Neural cell (in vitro differentiated cells): ENCODE data around the gene CMBL. TPM values are rescaled to one million over a fixed set of nuclear protein-coding genes. Genes with fewer than 3 reads are reported as not detected.

Experiments used
- H2AFZ ChIP-seq: fragments of 200-600, 300-800 bp; sonication (generic), shearing (Covaris generic); 2 replicates; pipeline ENCODE4 v1.6.0; 2014; ENCODE audit warnings: low read depth, mild to moderate bottlenecking, antibody characterized with exemption, low read length, moderate library complexity
- H3F3A ChIP-seq: fragments of 200-600 bp; shearing (Covaris generic); 2 replicates; pipeline ENCODE4 v1.6.1; 2016; ENCODE audit warnings: mild to moderate bottlenecking, moderate library complexity, mixed read lengths, antibody characterized with exemption, low read length; ENCODE audit not compliant: insufficient read depth, poor library complexity, severe bottlenecking
- H3K27ac ChIP-seq: fragments of 200-600, 300-800 bp; sonication (generic), shearing (Covaris generic); 2 replicates; pipeline ENCODE4 v1.5.1; 2014; ENCODE audit warnings: mild to moderate bottlenecking, low read length, moderate library complexity
- H3K27me3 ChIP-seq: fragments of 300-800, 200-600 bp; sonication (generic), shearing (Covaris generic); 2 replicates; pipeline ENCODE4 v1.6.0; 2014; ENCODE audit warnings: mild to moderate bottlenecking, low read depth, low read length, moderate library complexity; ENCODE audit not compliant: insufficient read depth
- H3K36me3 ChIP-seq: fragments of 300-800, 200-600 bp; sonication (generic), shearing (Covaris generic); 2 replicates; pipeline ENCODE4 v1.5.1; 2014; ENCODE audit warnings: mild to moderate bottlenecking, antibody characterized with exemption, low read length, moderate library complexity; ENCODE audit not compliant: insufficient read depth
- H3K4me2 ChIP-seq: fragments of 300-800, 200-600 bp; sonication (generic), shearing (Covaris generic); 2 replicates; pipeline ENCODE4 v1.6.0; 2014; ENCODE audit warnings: mild to moderate bottlenecking, low read length
- H3K4me3 ChIP-seq: fragments of 300-800, 200-600 bp; sonication (generic), shearing (Covaris generic); 2 replicates; pipeline ENCODE4 v1.5.1; 2014; ENCODE audit warnings: mild to moderate bottlenecking, low read length, moderate library complexity
- H3K79me2 ChIP-seq: fragments of 200-600 bp; shearing (Covaris generic); replicated peaks from 2 replicates; pipeline ENCODE4 v1.6.0; 2014; ENCODE audit warnings: mild to moderate bottlenecking, low read length, moderate library complexity; ENCODE audit not compliant: insufficient read depth
- H3K9ac ChIP-seq: fragments of 300-800, 200-600 bp; sonication (generic), shearing (Covaris generic); 2 replicates; pipeline ENCODE4 v1.6.1; 2016; ENCODE audit warnings: mild to moderate bottlenecking, low read length, mixed read lengths
- H3K9me2 ChIP-seq: fragments of 200-600 bp; shearing (Covaris generic); 2 replicates; pipeline ENCODE4 v1.6.1; 2016; ENCODE audit warnings: mild to moderate bottlenecking, low read length, mixed read lengths; ENCODE audit not compliant: insufficient read depth
- H3K9me3 ChIP-seq: fragments of 200-600, 300-800 bp; sonication (generic), shearing (Covaris generic); 2 replicates; pipeline ENCODE4 v1.6.1; 2016; ENCODE audit warnings: mild to moderate bottlenecking, mixed run types, low read length, moderate library complexity, mixed read lengths
- H4K20me1 ChIP-seq: fragments of 200-600 bp; shearing (Covaris generic); 2 replicates; pipeline ENCODE4 v1.6.1; 2016; ENCODE audit warnings: mild to moderate bottlenecking, mixed run types; ENCODE audit not compliant: insufficient read depth
- EP300 ChIP-seq: fragments of 450-650 bp; conservative IDR thresholded peaks from 2 replicates; pipeline ENCODE4 v1.6.1; 2014; ENCODE audit warnings: antibody characterized with exemption, mild to moderate bottlenecking, moderate library complexity; ENCODE audit not compliant: poor library complexity, severe bottlenecking
- EZH2 ChIP-seq: fragments of 200-600, 300-800 bp; shearing (Covaris generic), sonication (generic); IDR thresholded peaks from 2 replicates; pipeline ENCODE4 v1.6.1; 2014; ENCODE audit warnings: antibody characterized with exemption, low read length, borderline replicate concordance, mild to moderate bottlenecking; ENCODE audit not compliant: insufficient read depth, poor library complexity, severe bottlenecking
- MXI1 ChIP-seq: fragments of 450-650 bp; conservative IDR thresholded peaks from 2 replicates; pipeline ENCODE4 v1.6.1; 2014; ENCODE audit warnings: antibody characterized with exemption, mild to moderate bottlenecking; ENCODE audit not compliant: poor library complexity, severe bottlenecking
- POLR2AphosphoS5 ChIP-seq: IDR thresholded peaks from 2 replicates; pipeline ENCODE4 v1.6.1; 2012
- RAD21 ChIP-seq: fragments of 450-650 bp; conservative IDR thresholded peaks from 2 replicates; pipeline ENCODE4 v1.6.1; 2014; ENCODE audit warnings: antibody characterized with exemption, mild to moderate bottlenecking, moderate library complexity
- REST ChIP-seq: IDR thresholded peaks from 2 replicates; pipeline ENCODE4 v1.6.1; 2012; ENCODE audit warnings: borderline replicate concordance
- SMC3 ChIP-seq: fragments of 450-650 bp; conservative IDR thresholded peaks from 2 replicates; pipeline ENCODE4 v1.6.1; 2014; ENCODE audit warnings: antibody characterized with exemption, mild to moderate bottlenecking, moderate library complexity; ENCODE audit not compliant: poor library complexity
- TAF1 ChIP-seq: IDR thresholded peaks from 2 replicates; pipeline ENCODE4 v1.6.1; 2012; ENCODE audit warnings: low read depth
- polyA plus RNA-seq: library from polyadenylated mRNA; depleted of rRNA; stranded (reverse); fragments of >200 nt; gene quantifications from 2 replicates; pipeline ENCODE4 v1.2.3, GENCODE V29; 2014
- TF ChIP-seq, protein P1 (sequence below): fragments of 450-650 bp; IDR thresholded peaks from 2 replicates; pipeline ENCODE4 v1.5.1; 2014; ENCODE audit warnings: antibody characterized with exemption, mild to moderate bottlenecking, moderate library complexity; ENCODE audit not compliant: poor library complexity, severe bottlenecking

CMBL gene
- polyA plus RNA-seq, 1 donor from 2014 or later, result 0.58 TPM

- H3K27ac ChIP-seq, result no peak overlapping the region
Observed at GRCh38 chr5:10328323-10328722, 20.6 kb upstream of the CMBL start.

DNA sequence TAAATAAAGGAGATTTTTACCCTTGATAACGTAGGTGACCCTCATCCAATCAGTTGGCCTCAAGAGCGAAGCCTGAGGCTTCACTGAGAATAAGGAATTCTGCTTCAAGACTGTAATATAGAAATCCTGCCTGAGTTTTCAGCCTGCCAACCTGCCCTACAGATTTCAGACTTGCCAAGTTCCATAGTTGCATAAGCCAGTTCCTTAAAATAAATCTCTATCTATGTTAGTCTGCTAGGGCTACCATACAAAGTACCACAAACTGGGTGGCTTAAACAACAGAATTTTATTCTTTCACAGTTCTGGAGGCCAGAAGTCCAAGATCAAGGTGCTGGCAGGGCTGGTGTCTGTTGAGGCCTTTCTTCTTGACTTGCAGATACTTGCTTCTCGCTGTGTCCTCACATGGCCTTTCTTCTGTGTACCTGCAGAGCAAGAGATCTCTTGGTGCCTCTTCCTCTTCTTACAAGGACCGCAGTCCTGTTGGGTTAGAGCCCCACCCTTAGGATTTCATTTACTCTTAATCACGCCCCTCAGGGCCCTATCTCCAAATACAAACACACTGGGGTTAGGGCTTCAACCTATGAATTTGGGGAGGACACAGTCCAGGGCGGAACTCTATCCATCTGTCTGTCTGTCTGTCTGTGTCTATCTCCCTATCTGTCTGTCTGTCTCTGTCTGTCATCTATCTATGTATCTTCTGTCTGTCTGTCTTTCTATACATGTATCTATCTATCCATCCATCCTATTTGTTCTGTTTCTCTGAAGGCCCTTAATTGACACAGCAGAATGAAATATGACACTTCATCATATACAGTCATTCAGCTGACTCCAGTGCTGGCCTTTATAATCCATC, 17.0 kb upstream of the CMBL start:
- Histone ChIP-seq H3K4me2 (no peak overlapping the region), H3K4me3 (no peak overlapping the region), H3K27ac (no peak overlapping the region)
- TF ChIP-seq, protein P1, sequence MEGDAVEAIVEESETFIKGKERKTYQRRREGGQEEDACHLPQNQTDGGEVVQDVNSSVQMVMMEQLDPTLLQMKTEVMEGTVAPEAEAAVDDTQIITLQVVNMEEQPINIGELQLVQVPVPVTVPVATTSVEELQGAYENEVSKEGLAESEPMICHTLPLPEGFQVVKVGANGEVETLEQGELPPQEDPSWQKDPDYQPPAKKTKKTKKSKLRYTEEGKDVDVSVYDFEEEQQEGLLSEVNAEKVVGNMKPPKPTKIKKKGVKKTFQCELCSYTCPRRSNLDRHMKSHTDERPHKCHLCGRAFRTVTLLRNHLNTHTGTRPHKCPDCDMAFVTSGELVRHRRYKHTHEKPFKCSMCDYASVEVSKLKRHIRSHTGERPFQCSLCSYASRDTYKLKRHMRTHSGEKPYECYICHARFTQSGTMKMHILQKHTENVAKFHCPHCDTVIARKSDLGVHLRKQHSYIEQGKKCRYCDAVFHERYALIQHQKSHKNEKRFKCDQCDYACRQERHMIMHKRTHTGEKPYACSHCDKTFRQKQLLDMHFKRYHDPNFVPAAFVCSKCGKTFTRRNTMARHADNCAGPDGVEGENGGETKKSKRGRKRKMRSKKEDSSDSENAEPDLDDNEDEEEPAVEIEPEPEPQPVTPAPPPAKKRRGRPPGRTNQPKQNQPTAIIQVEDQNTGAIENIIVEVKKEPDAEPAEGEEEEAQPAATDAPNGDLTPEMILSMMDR, result no peak
- TF ChIP-seq SMC3, result no peak
- TF ChIP-seq EP300, result no peak
- no peak for TF ChIP-seq REST
- TF ChIP-seq TAF1, result no peak
- TF ChIP-seq MXI1, result no peak

More at GRCh38 chr5:10328323-10328722, 20.6 kb upstream of the CMBL start:
- H3K79me2 ChIP-seq, result no peaks in the 10 kb centered on the region
- no peak overlapping the region for H2AFZ ChIP-seq
- no peak overlapping the region for H3K9ac ChIP-seq
- no peak overlapping the region for H3K4me2 ChIP-seq
- no peaks in the 10 kb centered on the region for H3F3A ChIP-seq
- H3K4me3 ChIP-seq, result no peak overlapping the region
- H3K36me3 ChIP-seq, result no peaks in the 10 kb centered on the region
- H3K27me3 ChIP-seq, result peaks cover 6% of the 10 kb centered on the region
- no peaks in the 10 kb centered on the region for H4K20me1 ChIP-seq
- H3K9me3 ChIP-seq, result no peaks in the 10 kb centered on the region
- TF ChIP-seq EP300, result no peak
- no peak for TF ChIP-seq SMC3
- no peak for TF ChIP-seq MXI1
- TF ChIP-seq, protein P1, result no peak
- no peak for TF ChIP-seq EZH2
- no peak for TF ChIP-seq TAF1
- TF ChIP-seq POLR2AphosphoS5, result no peak
- TF ChIP-seq REST, result no peak
- TF ChIP-seq RAD21, result no peak
- H3K9me2 ChIP-seq, result no peaks in the 10 kb centered on the region

More for the DNA sequence above, 17.0 kb upstream of the CMBL start:
- H3K9ac ChIP-seq, result no peak overlapping the region
- H3K9me3 ChIP-seq, result no peaks in the 10 kb centered on the region
- H3K27me3 ChIP-seq, result no peaks in the 10 kb centered on the region
- no peaks in the 10 kb centered on the region for H3F3A ChIP-seq
- H4K20me1 ChIP-seq, result no peaks in the 10 kb centered on the region
- no peak overlapping the region for H2AFZ ChIP-seq
- no peaks in the 10 kb centered on the region for H3K9me2 ChIP-seq
- H3K79me2 ChIP-seq, result no peaks in the 10 kb centered on the region
- no peaks in the 10 kb centered on the region for H3K36me3 ChIP-seq
